GM19238 (cell line): ENCODE results near the gene KRTAP4-16.
"Not testable (repeated sequence)": the region's sequence is repeated elsewhere in the genome, so short reads cannot be mapped to it uniquely, and the experiment has no call there.

Experiments used
- DNase-seq: peaks from one replicate; pipeline ENCODE4 v3.0.0; 2011; ENCODE audit warnings: low spot score; ENCODE audit not compliant: insufficient read length

Gene KRTAP4-16

GRCh38 chr17:41119696-41120690 lies 18.0 kb upstream of the KRTAP4-16 start:
- DNase-seq, result not testable (repeated sequence)

GRCh38 chr17:41118721-41119120 lies 16.7 kb upstream of the KRTAP4-16 start:
- no peak for DNase-seq

DNA sequence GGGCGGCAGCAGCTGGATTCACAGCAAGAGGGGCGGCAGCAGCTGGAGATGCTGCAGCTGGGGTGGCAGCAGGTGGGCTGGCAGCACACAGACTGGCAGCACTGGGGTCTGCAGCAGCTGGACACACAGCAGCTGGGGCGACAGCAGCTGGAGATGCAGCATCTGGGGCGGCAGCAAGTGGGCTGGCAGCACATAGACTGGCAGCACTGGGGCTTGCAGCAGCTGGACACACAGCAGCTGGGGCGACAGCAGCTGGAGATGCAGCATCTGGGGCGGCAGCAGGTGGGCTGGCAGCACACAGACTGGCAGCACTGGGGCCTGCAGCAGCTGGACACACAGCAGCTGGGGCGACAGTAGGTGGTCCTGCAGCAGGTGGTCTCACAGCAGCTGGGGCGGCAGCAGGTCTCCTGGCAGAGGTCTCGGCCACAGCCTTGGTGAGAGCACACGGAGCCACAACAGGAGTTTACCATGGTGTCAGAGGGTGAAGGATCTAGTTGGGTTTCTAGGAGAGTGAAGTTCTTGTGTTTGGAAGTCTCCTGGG lies 15.9 kb upstream of the KRTAP4-16 start, which contains the start of gene KRTAP4-11:
Gene KRTAP4-11 (minus strand): TSS at position 528 of the 541 bp plus-strand sequence. CDS start 58 bp downstream, at position 470.
- DNase-seq, result not testable (repeated sequence)

DNA sequence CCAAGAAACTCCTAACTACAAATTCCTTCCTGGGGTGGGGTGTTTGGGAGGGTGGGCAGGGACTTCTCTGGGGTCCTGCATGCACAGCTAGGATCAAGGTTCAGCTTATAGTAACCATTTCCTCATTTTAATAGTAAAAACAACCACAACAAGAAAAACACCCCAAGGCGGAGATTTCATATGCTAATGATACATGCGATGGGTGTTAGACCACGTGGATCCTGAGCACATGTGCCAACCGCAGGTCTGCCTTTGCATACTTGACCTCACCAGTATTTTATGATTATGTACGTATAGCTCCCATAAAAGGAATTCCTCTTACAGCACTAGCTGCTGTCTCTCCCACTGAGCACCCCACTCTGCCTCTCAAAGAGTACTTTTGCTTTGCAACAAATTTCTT lies 14.3 kb upstream of the KRTAP4-16 start:
- DNase-seq, result no peak

GRCh38 chr17:41111151-41111885 lies 9.3 kb upstream of the KRTAP4-16 start:
- no peak for DNase-seq

DNA sequence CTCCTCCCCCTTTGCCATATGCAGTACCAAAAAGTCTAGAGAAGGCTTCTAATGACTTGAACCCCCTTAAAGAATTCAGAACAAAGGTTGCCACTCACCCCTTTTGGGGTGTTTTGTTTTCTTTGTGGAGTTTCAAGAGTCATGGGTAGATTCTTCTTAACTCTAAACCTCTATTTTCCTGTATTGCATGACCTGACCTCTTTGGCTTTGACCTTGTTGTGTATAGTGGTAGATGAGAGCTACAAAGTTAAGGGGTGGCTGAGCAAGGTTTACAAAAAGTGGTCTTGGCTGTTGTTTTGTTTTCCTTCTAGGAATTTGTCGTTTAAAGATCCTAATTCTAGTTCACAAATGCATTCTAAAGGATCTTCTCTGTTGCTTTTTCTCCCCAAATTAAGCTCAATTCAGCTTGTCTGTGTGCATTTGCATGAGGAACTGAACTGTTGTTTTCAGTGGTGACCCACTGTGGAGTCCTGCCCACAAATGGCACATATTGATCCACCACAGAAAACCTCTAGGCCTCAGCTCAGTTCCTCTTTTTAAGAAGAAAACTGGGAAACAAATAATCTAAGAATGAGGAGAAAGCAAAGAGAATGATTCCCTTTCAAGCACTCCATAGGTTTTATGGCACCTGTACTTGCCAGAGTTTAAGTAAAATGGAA lies 6.8 kb upstream of the KRTAP4-16 start:
- not testable (repeated sequence) for DNase-seq

DNA sequence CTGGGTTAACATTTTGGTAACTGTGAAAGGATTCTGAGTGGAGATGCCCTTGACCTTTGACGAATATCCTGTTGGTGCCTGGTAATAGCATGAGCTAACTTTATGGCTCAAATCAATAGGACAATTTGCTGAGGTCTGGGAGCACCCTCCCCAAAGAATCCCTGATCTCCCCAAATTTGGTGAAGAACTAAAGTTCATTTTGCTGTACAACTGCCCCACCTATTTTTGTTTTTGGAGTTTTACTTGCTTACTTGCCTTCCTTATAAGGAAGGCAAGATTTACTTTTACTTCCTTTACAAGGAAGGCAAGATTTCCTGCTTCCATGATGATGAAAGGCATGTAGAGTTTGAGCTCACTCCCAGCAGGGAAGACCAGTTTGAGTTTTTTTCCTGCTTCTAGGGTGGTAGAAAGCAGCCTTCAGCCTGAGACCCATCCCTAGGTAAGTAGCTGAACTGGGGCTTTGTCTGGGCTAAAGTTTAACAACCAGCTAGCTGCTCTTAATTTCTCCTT lies 6.0 kb upstream of the KRTAP4-16 start:
- DNase-seq, result no peak

DNA sequence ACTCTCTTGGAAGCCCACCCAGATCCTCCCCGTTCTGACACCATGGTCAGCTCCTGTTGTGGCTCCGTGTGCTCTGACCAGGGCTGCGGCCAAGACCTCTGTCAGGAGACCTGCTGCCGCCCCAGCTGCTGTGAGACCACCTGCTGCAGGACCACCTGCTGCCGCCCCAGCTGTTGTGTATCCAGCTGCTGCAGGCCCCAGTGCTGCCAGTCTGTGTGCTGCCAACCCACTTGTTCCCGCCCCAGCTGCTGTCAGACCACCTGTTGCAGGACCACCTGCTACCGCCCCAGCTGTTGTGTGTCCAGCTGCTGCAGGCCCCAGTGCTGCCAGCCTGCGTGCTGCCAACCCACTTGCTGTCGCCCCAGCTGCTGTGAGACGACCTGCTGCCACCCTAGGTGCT lies 3.3 kb upstream of the KRTAP4-16 start, which contains the start of gene KRTAP4-9:
Gene KRTAP4-9 (plus strand): TSS at position 43 of the 400 bp plus-strand sequence. CDS start 0 bp downstream, at position 43.
- DNase-seq, result not testable (repeated sequence)

DNA sequence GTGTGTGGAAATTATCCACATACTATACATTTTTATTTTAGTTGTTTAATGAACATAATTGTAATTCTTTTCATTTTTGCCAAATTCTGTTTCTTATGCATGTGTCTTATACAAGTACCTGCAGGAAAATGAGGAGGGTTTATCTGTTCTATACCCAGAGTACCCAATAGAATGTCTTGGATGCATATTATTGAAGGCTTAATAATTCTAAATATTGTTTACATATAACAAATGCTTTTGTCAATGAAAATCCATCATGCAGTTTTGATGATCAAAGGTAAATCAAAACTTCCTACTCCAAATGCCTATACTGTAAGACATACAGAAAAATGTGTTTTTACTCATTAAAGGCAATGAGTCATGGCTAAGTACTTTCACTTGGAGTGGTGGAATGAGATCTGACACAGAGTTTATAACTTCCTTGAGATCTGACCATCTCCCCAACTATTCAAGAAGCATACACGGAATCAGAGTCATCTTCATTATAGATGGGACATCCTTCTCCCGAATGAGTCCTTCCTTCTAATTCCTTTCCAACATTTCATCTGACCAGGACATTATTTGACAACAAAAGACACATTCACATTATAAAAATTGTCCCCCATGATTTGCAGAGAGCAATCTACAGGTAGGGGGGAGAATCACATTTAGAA lies 2.5 kb upstream of the KRTAP4-16 start:
- DNase-seq, result not testable (repeated sequence)

DNA sequence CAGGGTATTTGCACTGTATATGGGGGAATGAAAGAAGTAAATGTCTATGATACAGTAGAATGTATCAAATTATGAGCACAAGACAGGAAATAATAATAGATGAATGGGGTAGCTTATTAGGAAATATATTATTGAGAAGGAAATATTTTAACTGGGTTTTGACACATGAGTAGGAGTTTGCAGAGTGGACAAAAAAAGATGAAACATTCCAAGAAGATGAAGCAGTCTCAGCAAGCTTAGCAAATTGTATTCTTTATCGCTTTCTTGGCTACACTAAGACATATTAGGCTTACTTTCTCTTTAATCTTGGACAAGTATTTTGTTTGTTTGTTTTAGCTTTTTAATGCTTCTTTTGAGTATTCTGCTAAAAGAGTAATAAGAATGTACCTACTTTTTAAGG lies 1.9 kb upstream of the KRTAP4-16 start:
- no peak for DNase-seq

DNA sequence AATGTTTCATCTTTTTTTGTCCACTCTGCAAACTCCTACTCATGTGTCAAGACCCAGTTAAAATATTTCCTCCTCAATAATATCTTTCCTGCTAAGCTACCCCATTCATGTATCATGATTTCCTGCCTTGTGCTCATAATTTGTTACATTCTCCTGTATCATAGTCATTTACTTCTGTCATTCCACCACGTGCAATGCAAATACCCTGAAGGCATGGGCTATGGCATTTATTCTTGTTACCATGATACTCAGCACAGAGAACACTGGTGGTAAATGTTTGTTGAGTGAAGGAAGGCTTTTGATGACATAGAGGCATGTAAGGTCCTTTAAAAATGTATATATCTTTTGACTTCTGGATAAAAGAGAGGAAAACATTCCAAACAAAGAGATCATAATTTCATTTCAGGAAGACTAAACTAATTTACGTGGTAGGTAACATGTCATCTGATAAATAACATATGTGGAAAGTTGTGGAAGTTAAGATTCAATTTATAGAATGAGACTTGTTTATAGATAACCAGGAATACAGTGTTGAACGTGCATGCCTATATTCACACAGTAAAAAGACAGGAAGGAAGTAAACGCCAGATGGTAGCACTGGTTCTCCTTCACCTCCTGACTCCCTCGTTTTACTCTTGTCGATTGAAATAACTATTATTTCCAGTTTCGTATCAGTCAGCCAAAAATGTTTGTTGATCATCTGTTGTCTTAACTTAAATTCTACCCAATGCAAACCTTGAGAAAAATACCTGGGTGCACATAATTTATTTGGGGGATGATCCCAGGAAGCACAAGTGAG lies 2.1 kb downstream of the KRTAP4-16 start:
- not testable (repeated sequence) for DNase-seq

GRCh38 chr17:41098481-41098880 lies 3.5 kb downstream of the KRTAP4-16 start:
- DNase-seq, result no peak

- no peak for DNase-seq
Observed at GRCh38 chr17:41098042-41098441, 4.0 kb downstream of the KRTAP4-16 start, which contains the start of gene KRTAP4-8. KRTAP4-8 (minus strand) TSS chr17:41098142; CDS start chr17:41098084, 58 bp downstream.

DNA sequence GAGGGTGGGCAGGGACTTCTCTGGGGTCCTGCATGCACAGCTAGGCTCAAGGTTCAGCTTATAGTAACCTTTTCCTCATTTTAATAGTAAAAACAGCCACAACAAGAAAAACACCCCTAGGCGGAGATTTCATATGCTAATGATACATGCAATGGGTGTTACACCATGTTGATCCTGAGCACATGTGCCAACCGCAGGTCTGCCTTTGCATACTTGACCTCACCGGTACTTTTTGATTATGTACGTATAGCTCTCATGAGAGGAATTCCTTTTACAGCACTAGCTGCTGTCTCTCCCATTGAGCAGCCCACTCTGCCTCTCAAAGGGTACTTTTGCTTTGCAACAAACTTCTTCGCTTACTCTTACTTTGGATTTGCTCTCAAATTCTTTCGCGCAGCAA lies 6.0 kb downstream of the KRTAP4-16 start:
- DNase-seq, result no peak

- DNase-seq, result not testable (repeated sequence)
Observed at GRCh38 chr17:41088760-41089352, 13.2 kb downstream of the KRTAP4-16 start.

GRCh38 chr17:41084100-41084856 lies 17.7 kb downstream of the KRTAP4-16 start, which contains the start of gene KRTAP4-7:
KRTAP4-7 (plus strand) TSS chr17:41084150; CDS start chr17:41084207, 57 bp downstream.
- not testable (repeated sequence) for DNase-seq

GRCh38 chr17:41083427-41083826 lies 18.6 kb downstream of the KRTAP4-16 start:
- not testable (repeated sequence) for DNase-seq

- no peak for DNase-seq
Observed at GRCh38 chr17:41082626-41083025, 19.4 kb downstream of the KRTAP4-16 start.
